Measurements from ENCODE around the gene SSBP3.
A peak's percentile ranks its signal among the peaks of the same experiment; 100 is the strongest.

The SSBP3 gene

GRCh38 chr1:54230507-54231339 is 175.5 kb downstream of the SSBP3 start:
- H3K27ac Mint-ChIP-seq, result peak overlapping the region in 1 of 2 donors; percentile 16
- H3K4me3 Mint-ChIP-seq, result no peak overlapping the region
- no peaks in the 10 kb centered on the region for H3K27me3 Mint-ChIP-seq
- peak; percentile 74 for ATAC-seq
- H3K4me1 Mint-ChIP-seq, result peaks cover 45% of the 10 kb centered on the region
- no peaks in the 10 kb centered on the region for H3K9me3 Mint-ChIP-seq
- peak in 1 of 2 donors; percentile 63 for DNase-seq

- DNase-seq (peak in 1 of 2 donors; percentile 34), ATAC-seq (peak; percentile 50)
- peak overlapping the region; percentile 88 to 94 for H3K27ac Mint-ChIP-seq
- H3K9me3 Mint-ChIP-seq, result no peaks in the 10 kb centered on the region
- H3K4me3 Mint-ChIP-seq, result peak overlapping the region in 1 of 2 donors; percentile 43
- peaks cover 45% of the 10 kb centered on the region for H3K4me1 Mint-ChIP-seq
- no peaks in the 10 kb centered on the region for H3K27me3 Mint-ChIP-seq
Measured at GRCh38 chr1:54229281-54229891, 176.8 kb downstream of the SSBP3 start.

GRCh38 chr1:54228638-54229079 is 177.5 kb downstream of the SSBP3 start:
- Mint-ChIP-seq H3K4me1 (peaks cover 45% of the 10 kb centered on the region), H3K27me3 (no peaks in the 10 kb centered on the region), H3K4me3 (no peak overlapping the region), H3K27ac (peak overlapping the region in 1 of 2 donors; percentile 94), H3K9me3 (no peaks in the 10 kb centered on the region)
- ATAC-seq, result no peak
- no peak for DNase-seq

GRCh38 chr1:54227891-54228310 is 178.3 kb downstream of the SSBP3 start:
- ATAC-seq, result no peak
- Mint-ChIP-seq H3K4me3 (no peak overlapping the region), H3K27ac (peak overlapping the region; percentile 7 to 72), H3K4me1 (peaks cover 45% of the 10 kb centered on the region), H3K9me3 (no peaks in the 10 kb centered on the region), H3K27me3 (no peaks in the 10 kb centered on the region)
- DNase-seq, result no peak

GRCh38 chr1:54227091-54227602 is 179.0 kb downstream of the SSBP3 start:
- ATAC-seq, result no peak
- Mint-ChIP-seq H3K27ac (peak overlapping the region in 1 of 2 donors; percentile 38), H3K4me3 (no peak overlapping the region), H3K9me3 (no peaks in the 10 kb centered on the region), H3K27me3 (no peaks in the 10 kb centered on the region), H3K4me1 (peaks cover 45% of the 10 kb centered on the region)
- no peak for DNase-seq

GRCh38 chr1:54225986-54226559 is 180.1 kb downstream of the SSBP3 start:
- no peaks in the 10 kb centered on the region for H3K9me3 Mint-ChIP-seq
- peaks cover 49% of the 10 kb centered on the region for H3K4me1 Mint-ChIP-seq
- no peaks in the 10 kb centered on the region for H3K27me3 Mint-ChIP-seq
- ATAC-seq (no peak), DNase-seq (no peak)
- no peak overlapping the region for H3K4me3 Mint-ChIP-seq
- H3K27ac Mint-ChIP-seq, result peak overlapping the region in 1 of 2 donors; percentile 64

GRCh38 chr1:54225378-54225777 is 180.8 kb downstream of the SSBP3 start:
- H3K27me3 Mint-ChIP-seq, result no peaks in the 10 kb centered on the region
- ATAC-seq (no peak), DNase-seq (no peak)
- peak overlapping the region in 1 of 2 donors; percentile 72 for H3K27ac Mint-ChIP-seq
- H3K4me3 Mint-ChIP-seq, result no peak overlapping the region
- peaks cover 42% of the 10 kb centered on the region for H3K4me1 Mint-ChIP-seq
- H3K9me3 Mint-ChIP-seq, result no peaks in the 10 kb centered on the region

- Mint-ChIP-seq H3K4me3 (no peak overlapping the region), H3K9me3 (no peaks in the 10 kb centered on the region), H3K27me3 (no peaks in the 10 kb centered on the region), H3K27ac (peak overlapping the region in 1 of 2 donors; percentile 44), H3K4me1 (peaks cover 38% of the 10 kb centered on the region)
- no peak for ATAC-seq
- DNase-seq, result no peak
Measured at GRCh38 chr1:54224233-54224632, 182.0 kb downstream of the SSBP3 start.

- H3K4me1 Mint-ChIP-seq, result peaks cover 33% of the 10 kb centered on the region
- H3K4me3 Mint-ChIP-seq, result no peak overlapping the region
- no peaks in the 10 kb centered on the region for H3K27me3 Mint-ChIP-seq
- DNase-seq, result no peak
- H3K9me3 Mint-ChIP-seq, result no peaks in the 10 kb centered on the region
- peak overlapping the region; percentile 44 to 92 for H3K27ac Mint-ChIP-seq
- ATAC-seq, result no peak
Measured at GRCh38 chr1:54223441-54224202, 182.6 kb downstream of the SSBP3 start.

GRCh38 chr1:54222711-54223110 is 183.5 kb downstream of the SSBP3 start:
- Mint-ChIP-seq H3K9me3 (no peaks in the 10 kb centered on the region), H3K27me3 (no peaks in the 10 kb centered on the region), H3K4me3 (no peak overlapping the region), H3K4me1 (peaks cover 25% of the 10 kb centered on the region), H3K27ac (no peak overlapping the region)
- DNase-seq (no peak), ATAC-seq (no peak)

- Mint-ChIP-seq H3K4me3 (no peak overlapping the region), H3K27ac (peak overlapping the region; percentile 42 to 68), H3K9me3 (no peaks in the 10 kb centered on the region), H3K4me1 (peaks cover 23% of the 10 kb centered on the region), H3K27me3 (no peaks in the 10 kb centered on the region)
- ATAC-seq, result peak; percentile 6
- DNase-seq, result no peak
Measured at GRCh38 chr1:54221867-54222484, 184.2 kb downstream of the SSBP3 start.

GRCh38 chr1:54221113-54221834 is 184.9 kb downstream of the SSBP3 start:
- peak overlapping the region in 1 of 2 donors; percentile 68 for H3K27ac Mint-ChIP-seq
- no peak overlapping the region for H3K4me3 Mint-ChIP-seq
- peaks cover 28% of the 10 kb centered on the region for H3K4me1 Mint-ChIP-seq
- H3K27me3 Mint-ChIP-seq, result no peaks in the 10 kb centered on the region
- ATAC-seq (peak; percentile 19), DNase-seq (no peak)
- H3K9me3 Mint-ChIP-seq, result no peaks in the 10 kb centered on the region

GRCh38 chr1:54220004-54220811 is 186.0 kb downstream of the SSBP3 start:
- peak overlapping the region in 1 of 2 donors; percentile 91 for H3K27ac Mint-ChIP-seq
- H3K27me3 Mint-ChIP-seq, result no peaks in the 10 kb centered on the region
- H3K4me3 Mint-ChIP-seq, result no peak overlapping the region
- H3K9me3 Mint-ChIP-seq, result no peaks in the 10 kb centered on the region
- no peak for DNase-seq
- ATAC-seq, result peak; percentile 11
- H3K4me1 Mint-ChIP-seq, result peaks cover 28% of the 10 kb centered on the region

- Mint-ChIP-seq H3K9me3 (no peaks in the 10 kb centered on the region), H3K4me3 (no peak overlapping the region), H3K27ac (peak overlapping the region; percentile 44 to 91), H3K27me3 (no peaks in the 10 kb centered on the region), H3K4me1 (peaks cover 28% of the 10 kb centered on the region)
- DNase-seq, result no peak
- no peak for ATAC-seq
Measured at GRCh38 chr1:54219688-54220003, 186.5 kb downstream of the SSBP3 start.

All from stimulated activated naive CD8-positive, alpha-beta T cell treated with anti-CD3 and anti-CD28 coated beads, Interleukin-15, amount 100 ng/mL, for 72 hours (primary cell).